ENCODE measurements around the gene LRRTM1. TPM values are rescaled to one million over a fixed set of nuclear protein-coding genes. Genes with fewer than 3 reads are reported as not detected.
A peak's percentile ranks its signal among the peaks of the same experiment; 100 is the strongest.

The LRRTM1 gene, protein sequence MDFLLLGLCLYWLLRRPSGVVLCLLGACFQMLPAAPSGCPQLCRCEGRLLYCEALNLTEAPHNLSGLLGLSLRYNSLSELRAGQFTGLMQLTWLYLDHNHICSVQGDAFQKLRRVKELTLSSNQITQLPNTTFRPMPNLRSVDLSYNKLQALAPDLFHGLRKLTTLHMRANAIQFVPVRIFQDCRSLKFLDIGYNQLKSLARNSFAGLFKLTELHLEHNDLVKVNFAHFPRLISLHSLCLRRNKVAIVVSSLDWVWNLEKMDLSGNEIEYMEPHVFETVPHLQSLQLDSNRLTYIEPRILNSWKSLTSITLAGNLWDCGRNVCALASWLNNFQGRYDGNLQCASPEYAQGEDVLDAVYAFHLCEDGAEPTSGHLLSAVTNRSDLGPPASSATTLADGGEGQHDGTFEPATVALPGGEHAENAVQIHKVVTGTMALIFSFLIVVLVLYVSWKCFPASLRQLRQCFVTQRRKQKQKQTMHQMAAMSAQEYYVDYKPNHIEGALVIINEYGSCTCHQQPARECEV
- total RNA-seq (under 1 TPM; 0.68 to 0.97 (median 0.84) TPM), polyA plus RNA-seq (0.72 TPM)
- long read RNA-seq, donor 1, partial matches to known transcripts: 0 of 2 reads
- long read RNA-seq, donor 1, other reads (novel, unspliced or antisense): 0 of 2 reads
- long read RNA-seq, donor 2: 0 reads
- long read RNA-seq, donor 3, partial matches to known transcripts: 2 of 2 reads
- long read RNA-seq, donor 3, other reads (novel, unspliced or antisense): 0 of 2 reads
- long read RNA-seq, donor 4, partial matches to known transcripts: 0 of 1 reads
- long read RNA-seq, donor 4, other reads (novel, unspliced or antisense): 1 of 1 reads

DNA sequence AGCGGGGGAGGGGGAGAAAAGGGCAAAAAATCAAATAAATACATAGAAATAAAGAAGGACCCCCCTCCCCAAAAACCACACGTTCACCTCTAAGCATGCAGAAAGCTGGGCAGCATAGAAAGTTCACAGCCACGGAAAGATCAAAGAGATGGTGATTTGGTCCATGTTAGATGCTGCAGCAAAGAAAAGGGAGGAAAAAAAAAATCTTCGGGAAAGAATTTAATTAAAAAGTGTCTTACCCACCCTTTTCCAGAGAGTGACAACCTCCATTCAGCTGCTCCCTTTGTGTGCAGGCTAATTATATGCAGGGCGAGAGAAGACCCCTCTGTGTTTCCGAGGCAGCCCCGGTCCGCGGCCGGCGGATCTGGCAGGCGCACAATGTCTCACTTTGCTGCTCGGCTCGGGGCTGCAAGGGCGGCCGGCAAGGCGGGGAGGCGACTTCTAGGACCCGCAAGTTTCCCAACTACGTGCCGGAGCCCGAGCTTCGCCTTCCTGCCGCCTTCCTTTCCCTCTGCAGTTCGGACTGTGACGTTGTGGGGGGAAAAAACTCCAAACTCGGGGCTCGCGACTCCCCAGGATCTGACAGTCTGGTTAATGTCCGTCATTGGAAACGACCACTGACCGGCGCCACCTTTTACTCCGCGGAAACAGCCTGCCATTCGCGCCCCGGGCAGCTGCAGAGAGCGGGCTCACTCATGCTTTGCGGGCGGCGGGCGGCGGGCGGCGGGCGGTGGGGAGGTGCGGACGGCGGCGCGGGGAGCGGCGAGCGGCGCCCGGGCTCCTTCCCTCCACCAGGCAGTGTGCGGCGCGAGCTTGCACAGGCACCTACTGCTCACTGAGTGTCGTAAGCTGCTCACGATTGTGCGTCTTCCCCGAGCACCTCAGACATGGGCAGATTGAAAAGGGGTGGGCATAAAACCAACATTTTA is at the start of gene LRRTM1:
Gene LRRTM1 (minus strand): TSS at position 844 of the 929 bp plus-strand sequence. CDS start 933 bp downstream, outside the sequence.
- under 1% methylated on average over 64 of the region's 64 CpGs for WGBS
- Histone ChIP-seq H3K4me1 (ENCODE audit: control insufficient read depth, insufficient read depth, low read length) (no peaks in the 10 kb centered on the region), H3K9me3 (ENCODE audit: control insufficient read depth, low read length) (no peaks in the 10 kb centered on the region), H3K27ac (ENCODE audit: low read length) (no peak within 1 kb of the TSS), H3K27me3 (ENCODE audit: control insufficient read depth, insufficient read depth) (peaks cover 2% of the 10 kb centered on the region), H3K4me3 (ENCODE audit: low read length) (peak within 1 kb of the TSS; percentile 80)
- DNase-seq (peak in 2 of 3 donors; percentile 49 to 50), ATAC-seq (peak; percentile 43 to 52)
- intact Hi-C loops (cut with DNase I): no loop called here

DNA sequence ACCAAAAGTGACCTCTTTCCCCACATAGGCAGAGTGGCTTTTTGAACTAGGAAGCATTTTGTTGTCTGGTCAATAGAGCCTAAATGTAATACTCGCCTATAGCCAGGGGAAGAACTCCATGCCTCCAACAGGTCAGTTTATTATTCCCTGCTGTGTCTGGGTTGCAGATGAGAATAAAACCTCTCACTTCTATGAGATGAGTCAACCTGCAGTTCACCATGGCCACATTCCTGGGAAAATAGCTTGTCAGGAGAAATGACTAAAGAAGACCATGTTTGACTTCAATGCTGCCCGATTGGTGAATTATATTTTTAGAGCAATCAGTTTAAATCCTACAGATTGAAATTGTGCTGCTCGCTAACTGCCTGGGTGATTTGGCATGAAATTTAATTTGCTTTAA is 46.7 kb upstream of the LRRTM1 start:
- intact Hi-C loops (cut with DNase I): no loop called here
- no peaks in the 10 kb centered on the region for H3K9me3 ChIP-seq (ENCODE audit: control insufficient read depth, low read length)
- no peak overlapping the region for H3K4me3 ChIP-seq (ENCODE audit: low read length)
- DNase-seq: no peak
- H3K27me3 ChIP-seq (ENCODE audit: control insufficient read depth, insufficient read depth): no peaks in the 10 kb centered on the region
- H3K27ac ChIP-seq (ENCODE audit: low read length): no peak overlapping the region
- 92% methylated on average over 3 of the region's 3 CpGs for WGBS
- ATAC-seq: no peak
- no peaks in the 10 kb centered on the region for H3K4me1 ChIP-seq (ENCODE audit: control insufficient read depth, insufficient read depth, low read length)

DNA sequence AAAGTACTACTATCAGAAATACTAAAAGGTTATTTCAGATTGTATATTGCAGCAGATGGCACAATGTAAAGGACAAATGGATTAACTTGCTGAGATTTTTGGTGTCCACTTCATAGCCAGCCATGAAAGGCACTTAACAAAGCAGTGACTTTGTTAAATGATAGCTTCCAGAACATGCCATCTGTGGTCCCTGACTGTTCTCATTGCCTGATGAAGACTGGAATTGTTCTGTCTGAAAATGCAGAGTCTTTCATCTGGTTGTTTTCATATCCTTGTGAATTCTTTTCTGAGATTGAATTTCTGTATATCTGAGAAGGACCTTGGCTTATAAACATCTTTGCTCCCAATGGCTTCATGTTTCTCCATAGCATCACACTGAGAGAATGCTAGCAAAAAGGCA is 44.4 kb upstream of the LRRTM1 start:
- Histone ChIP-seq H3K9me3 (ENCODE audit: control insufficient read depth, low read length) (no peaks in the 10 kb centered on the region), H3K4me1 (ENCODE audit: control insufficient read depth, insufficient read depth, low read length) (no peaks in the 10 kb centered on the region), H3K27ac (ENCODE audit: low read length) (no peak overlapping the region), H3K27me3 (ENCODE audit: control insufficient read depth, insufficient read depth) (no peaks in the 10 kb centered on the region), H3K4me3 (ENCODE audit: low read length) (no peak overlapping the region)
- no peak for ATAC-seq
- intact Hi-C loops (cut with DNase I): no loop called here
- no peak for DNase-seq

DNA sequence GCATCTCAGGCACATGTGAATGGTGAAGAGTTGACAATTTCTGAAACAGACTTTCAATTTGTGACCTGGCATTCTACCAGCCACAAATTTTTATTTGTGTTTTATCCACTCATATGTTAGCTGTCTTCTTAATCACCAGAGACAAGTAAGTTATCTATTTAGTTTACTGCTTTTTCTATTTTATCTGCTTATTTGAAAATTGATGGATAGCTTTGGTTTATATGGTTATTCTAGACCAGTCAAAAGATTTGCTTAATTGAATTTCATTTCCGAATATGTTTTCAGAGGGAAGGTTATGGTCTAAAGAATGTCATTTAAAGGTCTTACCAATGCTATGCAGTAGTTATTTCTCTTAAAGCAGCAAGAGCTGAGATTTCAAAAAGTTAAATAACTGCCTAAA is 43.5 kb upstream of the LRRTM1 start:
- Histone ChIP-seq H3K27ac (ENCODE audit: low read length) (no peak overlapping the region), H3K4me3 (ENCODE audit: low read length) (no peak overlapping the region), H3K4me1 (ENCODE audit: control insufficient read depth, insufficient read depth, low read length) (no peaks in the 10 kb centered on the region), H3K27me3 (ENCODE audit: control insufficient read depth, insufficient read depth) (no peaks in the 10 kb centered on the region), H3K9me3 (ENCODE audit: control insufficient read depth, low read length) (no peaks in the 10 kb centered on the region)
- intact Hi-C loops (cut with DNase I): no loop called here
- no peak for ATAC-seq
- no peak for DNase-seq
- WGBS: 86% methylated on average over 1 of the region's 1 CpG

DNA sequence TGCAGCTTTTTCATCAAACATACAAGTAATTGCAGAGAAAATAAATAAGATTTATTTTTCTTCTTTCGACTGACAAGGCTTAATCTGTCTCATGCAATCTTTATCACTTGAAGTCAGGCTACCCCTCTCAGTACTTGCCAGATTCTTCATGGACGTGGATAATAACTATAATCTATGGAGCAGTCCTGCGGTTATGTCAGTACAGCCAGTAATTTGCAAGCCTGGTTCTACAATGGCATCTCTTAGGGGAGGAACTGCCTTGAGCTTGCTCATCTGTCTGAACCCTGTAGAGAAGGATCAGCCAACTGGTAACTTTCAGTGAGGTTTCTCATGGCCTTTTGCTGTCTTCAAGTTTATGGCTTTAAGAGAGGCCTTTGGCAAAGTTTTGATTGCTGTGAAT is 35.5 kb upstream of the LRRTM1 start:
- Histone ChIP-seq H3K27me3 (ENCODE audit: control insufficient read depth, insufficient read depth) (no peaks in the 10 kb centered on the region), H3K9me3 (ENCODE audit: control insufficient read depth, low read length) (no peaks in the 10 kb centered on the region), H3K4me3 (ENCODE audit: low read length) (no peak overlapping the region), H3K27ac (ENCODE audit: low read length) (no peak overlapping the region), H3K4me1 (ENCODE audit: control insufficient read depth, insufficient read depth, low read length) (no peaks in the 10 kb centered on the region)
- intact Hi-C loops (cut with DNase I): no loop called here
- peak; percentile 69 to 86 for ATAC-seq
- DNase-seq: no peak
- WGBS: 57% methylated on average over 3 of the region's 3 CpGs

DNA sequence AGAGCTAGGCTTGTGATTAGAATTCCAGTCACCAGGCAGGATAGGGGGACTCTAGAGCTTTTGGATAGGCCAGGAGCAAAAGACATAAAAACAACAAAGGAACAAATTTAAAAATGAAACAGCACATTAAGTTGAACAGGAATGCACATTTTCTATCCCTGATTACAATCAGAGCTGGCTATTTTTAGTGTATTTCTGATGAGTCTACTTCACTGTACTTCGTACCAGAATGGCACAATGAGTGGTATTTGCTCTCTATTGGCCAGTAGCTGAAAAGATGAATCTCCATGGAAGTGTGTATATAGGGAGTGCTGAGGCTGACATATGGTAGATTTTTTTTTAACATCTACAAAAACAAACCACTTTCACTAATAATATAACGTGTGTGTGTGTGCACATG is 34.2 kb upstream of the LRRTM1 start:
- no peak for DNase-seq
- no peak overlapping the region for H3K27ac ChIP-seq (ENCODE audit: low read length)
- H3K4me1 ChIP-seq (ENCODE audit: control insufficient read depth, insufficient read depth, low read length): no peaks in the 10 kb centered on the region
- no peak overlapping the region for H3K4me3 ChIP-seq (ENCODE audit: low read length)
- ATAC-seq: no peak
- H3K27me3 ChIP-seq (ENCODE audit: control insufficient read depth, insufficient read depth): no peaks in the 10 kb centered on the region
- H3K9me3 ChIP-seq (ENCODE audit: control insufficient read depth, low read length): no peaks in the 10 kb centered on the region
- WGBS: 74% methylated on average over 2 of the region's 2 CpGs
- intact Hi-C loops (cut with DNase I): no loop called here

DNA sequence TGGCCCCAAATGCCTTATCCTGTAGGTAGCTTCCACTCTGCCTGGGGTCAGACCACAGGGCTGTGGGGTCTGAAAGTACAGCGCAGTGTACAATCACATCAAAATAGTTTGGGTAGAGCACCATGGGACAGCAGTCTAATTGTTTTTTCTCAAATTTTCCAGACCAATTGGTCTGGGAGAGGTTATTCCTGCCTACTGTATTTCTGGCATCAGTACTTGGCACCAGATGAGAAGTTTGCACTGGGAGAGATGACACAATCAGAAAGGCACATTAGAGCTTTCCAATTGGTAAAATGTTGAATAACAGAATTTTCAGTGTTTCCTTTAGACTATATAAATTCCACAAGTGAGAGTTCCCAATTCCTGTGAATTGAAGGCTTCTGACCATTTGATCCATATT is 30.9 kb upstream of the LRRTM1 start:
- Histone ChIP-seq H3K4me1 (ENCODE audit: control insufficient read depth, insufficient read depth, low read length) (no peaks in the 10 kb centered on the region), H3K27ac (ENCODE audit: low read length) (no peak overlapping the region), H3K9me3 (ENCODE audit: control insufficient read depth, low read length) (no peaks in the 10 kb centered on the region), H3K4me3 (ENCODE audit: low read length) (no peak overlapping the region), H3K27me3 (ENCODE audit: control insufficient read depth, insufficient read depth) (no peaks in the 10 kb centered on the region)
- peak in 1 of 2 donors; percentile 34 for ATAC-seq
- intact Hi-C loops (cut with DNase I): no loop called here
- WGBS: 85% methylated on average over 1 of the region's 1 CpG
- no peak for DNase-seq

DNA sequence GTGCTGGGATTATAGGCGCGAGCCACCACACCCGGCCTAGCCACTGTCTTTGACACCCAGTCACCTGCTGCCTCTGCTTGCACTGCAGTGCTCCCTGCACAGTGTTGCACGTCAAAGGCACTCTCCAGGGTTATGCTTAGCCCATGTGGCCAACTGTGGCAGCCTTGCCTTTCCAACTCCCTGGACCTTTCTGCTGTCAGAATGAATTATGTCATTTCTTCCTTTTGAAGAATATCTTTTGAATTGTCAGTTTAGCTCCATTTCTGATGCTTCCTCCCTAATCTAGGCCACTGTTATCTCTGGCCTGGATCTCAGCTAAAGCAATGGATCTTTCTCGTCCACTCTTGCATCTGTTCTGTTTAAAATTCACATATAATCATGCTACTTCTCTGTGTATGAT is 29.3 kb upstream of the LRRTM1 start:
- H3K4me1 ChIP-seq (ENCODE audit: control insufficient read depth, insufficient read depth, low read length): no peaks in the 10 kb centered on the region
- no peak overlapping the region for H3K27ac ChIP-seq (ENCODE audit: low read length)
- no peak for ATAC-seq
- H3K9me3 ChIP-seq (ENCODE audit: control insufficient read depth, low read length): no peaks in the 10 kb centered on the region
- intact Hi-C loops (cut with DNase I): loop anchor here in 1 of 4 donors (5.0 kb wide), 1 partner anchor 163 kb away; no protein-coding TSS in a partner anchor
- H3K27me3 ChIP-seq (ENCODE audit: control insufficient read depth, insufficient read depth): no peaks in the 10 kb centered on the region
- WGBS: 85% methylated on average over 5 of the region's 5 CpGs
- no peak overlapping the region for H3K4me3 ChIP-seq (ENCODE audit: low read length)
- no peak for DNase-seq

DNA sequence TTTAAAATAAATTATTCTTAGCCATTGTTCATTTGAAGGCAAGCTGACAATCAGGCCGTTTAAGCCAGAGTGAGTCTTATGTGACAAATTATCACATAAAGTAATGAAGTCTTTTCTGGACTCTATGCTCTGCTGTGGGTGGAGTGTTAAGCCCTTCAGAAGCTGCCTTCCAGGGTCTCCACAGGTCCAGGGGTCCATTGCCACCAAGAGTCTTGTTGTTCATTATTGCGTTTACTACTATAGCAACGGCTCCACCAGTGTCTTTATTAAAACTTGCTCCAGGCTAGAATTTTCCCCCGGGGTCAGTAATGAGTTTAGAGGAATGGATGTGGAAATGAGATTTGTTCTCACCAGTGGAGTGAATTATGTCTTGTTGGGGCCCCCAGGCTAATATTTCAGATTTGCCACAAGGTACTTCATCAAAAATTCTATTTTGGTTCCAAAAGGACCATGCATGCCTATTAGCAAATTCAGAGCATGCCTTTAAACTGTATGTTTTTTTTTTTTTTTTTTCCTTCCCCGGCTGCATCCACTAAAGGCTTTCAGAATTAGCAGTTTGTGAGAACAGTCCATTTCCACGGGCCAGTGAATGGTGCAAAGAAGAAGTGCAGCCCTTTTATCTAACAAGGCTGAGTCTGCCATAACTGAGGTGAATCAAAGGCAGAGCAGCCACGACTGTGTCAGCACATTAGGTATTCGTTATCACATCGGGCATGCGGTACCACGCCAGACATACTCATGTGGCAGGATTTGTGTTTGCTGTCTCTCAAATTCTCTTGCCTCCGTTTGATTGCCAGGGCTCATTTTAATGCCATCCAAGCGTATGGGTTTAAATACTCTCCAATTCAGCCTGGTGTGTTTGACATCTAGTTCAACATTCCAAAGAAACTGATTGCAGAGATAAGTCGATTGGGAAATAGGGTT is 26.2 kb upstream of the LRRTM1 start:
- 81% methylated on average over 14 of the region's 14 CpGs for WGBS
- intact Hi-C loops (cut with DNase I): loop anchor here in 1 of 4 donors (5.0 kb wide), 1 partner anchor 167 kb away; no protein-coding TSS in a partner anchor
- no peak for DNase-seq

DNA sequence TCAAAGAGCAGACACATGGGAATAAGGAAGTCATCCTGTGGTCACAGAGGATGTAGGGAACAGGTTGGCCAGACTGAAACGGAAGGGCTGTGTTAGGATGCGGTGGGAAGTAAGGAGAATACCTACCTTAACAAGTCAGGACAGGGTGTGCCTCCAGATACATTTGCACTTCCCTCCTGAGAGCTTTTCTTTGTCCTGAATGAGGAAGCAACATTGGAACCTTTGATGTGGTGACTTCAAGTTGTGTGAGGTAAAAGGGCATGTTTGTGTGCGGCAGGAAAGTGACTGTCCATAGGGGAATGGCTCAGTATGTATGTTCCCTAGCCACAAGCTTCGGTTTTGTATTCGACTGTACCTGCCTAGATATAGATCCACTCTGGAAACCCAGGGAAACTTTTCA is 24.9 kb upstream of the LRRTM1 start:
- H3K9me3 ChIP-seq (ENCODE audit: control insufficient read depth, low read length): no peaks in the 10 kb centered on the region
- H3K27ac ChIP-seq (ENCODE audit: low read length): no peak overlapping the region
- no peaks in the 10 kb centered on the region for H3K4me1 ChIP-seq (ENCODE audit: control insufficient read depth, insufficient read depth, low read length)
- ATAC-seq (no peak), DNase-seq (no peak)
- no peak overlapping the region for H3K4me3 ChIP-seq (ENCODE audit: low read length)
- no peaks in the 10 kb centered on the region for H3K27me3 ChIP-seq (ENCODE audit: control insufficient read depth, insufficient read depth)
- intact Hi-C loops (cut with DNase I): loop anchor here in 1 of 4 donors (5.0 kb wide), 1 partner anchor 168 kb away; no protein-coding TSS in a partner anchor
- 89% methylated on average over 5 of the region's 5 CpGs for WGBS

More for the DNA sequence above, 26.2 kb upstream of the LRRTM1 start:
- ATAC-seq: no peak
- Histone ChIP-seq H3K4me3 (ENCODE audit: low read length) (no peak overlapping the region), H3K4me1 (ENCODE audit: control insufficient read depth, insufficient read depth, low read length) (no peaks in the 10 kb centered on the region), H3K27ac (ENCODE audit: low read length) (no peak overlapping the region), H3K9me3 (ENCODE audit: control insufficient read depth, low read length) (no peaks in the 10 kb centered on the region), H3K27me3 (ENCODE audit: control insufficient read depth, insufficient read depth) (no peaks in the 10 kb centered on the region)

All from right cardiac atrium (tissue), 5 donors.